Activated naive CD4-positive, alpha-beta T cell treated with Interleukin-2 at 50 U/mL for 16 hours (primary cell): ENCODE measurements around the gene NOC2L.

ENCODE experiments used
- DNase-seq: peaks from one replicate; pipeline ENCODE4 v3.0.0-alpha.2; 2020

NOC2L gene

DNA sequence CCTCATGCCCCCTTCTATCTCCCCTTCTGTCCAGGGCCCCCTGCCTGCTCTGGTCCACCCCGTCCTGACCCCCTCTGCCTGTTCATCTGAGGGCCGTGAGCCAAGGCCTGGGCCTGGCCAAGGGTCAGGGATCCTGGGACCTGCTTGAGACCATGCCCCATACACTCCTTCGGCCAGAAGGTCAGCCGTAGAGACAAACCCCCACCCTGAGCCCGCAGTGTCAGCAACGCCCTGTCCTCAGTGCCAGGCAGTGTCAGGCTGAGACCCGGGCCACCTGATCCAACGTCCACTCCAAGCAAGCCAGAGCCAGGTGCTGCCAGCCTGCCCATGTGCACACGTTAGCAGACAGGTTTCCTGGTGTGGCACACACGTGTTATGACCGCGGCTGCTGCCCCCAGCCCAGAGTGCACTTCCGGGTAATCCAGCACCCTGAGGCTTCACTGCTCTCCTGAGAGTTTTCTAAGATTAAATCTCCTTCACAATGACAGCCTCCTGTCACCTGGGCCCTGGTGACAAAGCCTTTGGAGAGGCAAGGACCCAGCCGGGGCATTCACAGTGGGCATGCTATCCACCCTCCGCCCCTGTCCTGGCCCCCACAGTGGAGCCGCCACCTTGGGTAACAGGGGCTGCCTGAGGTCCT, 45.4 kb downstream of the NOC2L start:
- no peak for DNase-seq

DNA sequence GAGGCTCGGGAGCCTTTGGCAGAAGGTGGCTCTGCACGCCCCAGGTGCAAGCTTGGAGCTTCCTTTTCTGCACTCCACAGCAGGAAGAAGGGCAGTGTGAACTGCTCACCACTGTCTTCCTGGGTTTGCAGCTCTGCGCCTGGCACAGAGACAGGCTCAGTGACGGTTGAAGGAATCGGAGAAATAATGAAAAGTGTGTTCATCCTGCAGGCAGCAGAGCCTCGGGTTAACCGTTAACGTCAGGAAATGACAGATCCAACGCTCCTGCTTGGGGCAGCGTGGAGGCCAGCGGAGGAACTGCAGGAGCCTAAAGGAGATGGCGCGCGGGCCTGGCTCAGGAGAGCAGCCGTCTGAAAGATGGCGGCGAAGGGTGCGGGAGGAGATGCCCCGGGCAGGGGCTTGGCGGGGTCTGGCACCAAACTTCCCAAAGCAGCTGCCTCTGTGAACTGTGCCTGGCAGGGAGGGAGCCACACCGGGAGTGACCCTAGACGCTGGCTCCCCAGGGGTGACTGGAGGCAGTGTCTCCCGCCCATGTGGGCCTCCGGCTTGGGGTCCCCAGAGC, 46.2 kb downstream of the NOC2L start:
- DNase-seq = peak; percentile 1

DNA sequence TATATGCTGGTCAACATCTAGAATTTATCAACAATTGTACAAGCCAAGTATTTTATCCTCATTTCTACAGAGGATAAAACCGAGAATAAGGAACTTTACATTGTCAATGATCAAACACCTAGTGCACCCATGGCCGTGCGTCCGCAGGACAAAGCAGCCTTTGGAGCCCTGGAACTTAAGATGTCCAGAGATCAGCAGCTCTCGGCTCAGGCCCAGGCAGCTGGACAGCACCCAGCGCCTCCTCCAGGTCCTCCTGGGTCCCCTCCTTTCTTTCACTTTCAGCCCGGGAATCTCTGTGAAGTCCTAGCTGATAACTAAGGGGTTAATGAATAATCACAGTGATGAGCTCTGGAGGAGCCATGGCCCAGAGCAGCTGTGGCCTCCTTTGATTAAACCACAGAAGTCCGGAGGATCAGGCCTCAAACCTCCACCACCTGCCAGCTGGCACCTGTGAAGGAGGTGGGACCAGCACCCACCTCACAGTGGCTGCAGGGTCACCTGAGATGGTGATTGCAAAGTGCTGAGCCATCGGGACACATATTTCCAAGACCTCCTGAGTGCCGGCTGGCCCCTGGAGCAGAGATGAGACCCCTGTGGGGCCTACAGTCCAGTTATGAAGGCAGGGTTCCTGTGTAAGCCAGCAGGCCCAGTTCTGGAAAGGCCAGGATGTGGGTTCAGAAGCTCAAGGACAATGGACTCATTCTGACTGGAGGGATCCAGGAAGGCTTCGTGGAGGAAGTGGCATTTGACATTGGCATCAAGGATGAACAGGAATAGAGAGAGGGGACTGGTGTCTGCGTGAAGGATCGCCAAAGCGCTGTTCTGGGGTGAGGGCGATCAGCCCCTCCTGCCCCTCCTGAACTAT, 46.9 kb downstream of the NOC2L start:
- peak; percentile 1 for DNase-seq

DNA sequence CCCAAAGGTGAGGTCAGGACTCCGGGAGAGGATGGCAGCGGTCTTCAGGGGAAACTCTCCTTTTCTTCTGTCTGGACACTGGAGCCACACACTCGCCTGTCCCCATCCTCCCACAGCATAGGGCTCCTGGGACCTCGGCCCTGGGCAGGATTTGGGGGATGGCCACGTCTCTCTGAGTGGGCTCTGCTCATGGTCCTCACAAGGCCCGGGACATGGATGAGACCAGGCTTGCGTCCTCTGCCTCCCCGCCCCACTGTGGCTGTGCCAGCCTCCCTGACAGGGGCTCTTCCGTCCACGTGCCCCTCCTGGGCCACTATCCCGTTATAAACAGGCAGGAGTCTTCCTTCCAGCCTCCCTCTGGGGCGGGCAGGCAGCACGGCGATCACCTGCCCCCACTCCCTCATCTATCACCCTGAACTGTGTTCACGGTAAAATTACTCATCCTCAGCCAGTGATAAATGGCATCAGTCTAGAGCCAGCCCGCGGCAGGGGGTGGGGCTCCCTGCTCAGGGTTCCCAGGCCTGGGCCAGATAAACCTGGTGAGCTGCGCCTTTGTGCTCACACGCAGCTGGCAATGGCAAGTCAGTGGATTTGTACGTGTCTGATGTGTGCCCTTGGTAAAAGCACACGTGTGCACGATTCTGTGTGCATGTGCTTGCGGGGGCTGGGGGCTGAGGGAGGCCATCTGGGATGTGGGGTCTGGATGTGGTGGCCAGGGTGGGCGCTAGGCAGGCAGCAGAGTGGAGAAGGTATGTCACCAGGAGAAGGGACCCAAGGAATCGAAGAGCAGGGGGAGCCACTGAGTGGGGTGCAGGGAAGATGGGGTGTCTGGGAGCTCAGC, 48.0 kb downstream of the NOC2L start:
- DNase-seq = peak; percentile 2

DNA sequence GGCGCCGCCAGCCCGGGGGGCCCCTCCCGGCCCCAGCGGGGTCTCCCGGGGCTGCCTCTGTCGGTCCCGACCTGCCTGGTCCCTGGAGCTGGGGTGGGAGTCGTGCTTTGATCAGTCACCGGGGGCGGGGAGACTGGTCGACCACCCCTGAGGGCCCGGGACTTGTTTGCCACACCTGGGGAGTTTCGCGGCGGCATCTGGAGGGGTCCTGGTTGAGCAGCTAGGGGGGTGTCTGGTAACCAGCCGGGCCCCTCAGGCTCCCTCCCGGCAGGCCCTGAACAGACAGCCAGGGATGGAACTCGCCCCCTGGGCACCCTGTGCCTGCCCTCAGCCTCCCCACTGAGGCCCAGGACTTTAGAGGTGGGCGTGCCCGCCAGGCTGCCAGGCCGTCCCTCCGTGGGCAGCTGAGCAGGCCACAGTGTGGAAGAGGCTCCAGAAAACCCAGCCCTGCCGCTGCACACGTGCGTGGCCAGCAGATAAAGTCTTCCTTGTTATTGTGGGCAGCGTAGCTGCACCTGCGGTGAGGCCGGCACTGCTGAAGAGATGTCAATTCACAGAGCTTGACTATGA, 48.7 kb downstream of the NOC2L start:
- peak; percentile 1 for DNase-seq

DNA sequence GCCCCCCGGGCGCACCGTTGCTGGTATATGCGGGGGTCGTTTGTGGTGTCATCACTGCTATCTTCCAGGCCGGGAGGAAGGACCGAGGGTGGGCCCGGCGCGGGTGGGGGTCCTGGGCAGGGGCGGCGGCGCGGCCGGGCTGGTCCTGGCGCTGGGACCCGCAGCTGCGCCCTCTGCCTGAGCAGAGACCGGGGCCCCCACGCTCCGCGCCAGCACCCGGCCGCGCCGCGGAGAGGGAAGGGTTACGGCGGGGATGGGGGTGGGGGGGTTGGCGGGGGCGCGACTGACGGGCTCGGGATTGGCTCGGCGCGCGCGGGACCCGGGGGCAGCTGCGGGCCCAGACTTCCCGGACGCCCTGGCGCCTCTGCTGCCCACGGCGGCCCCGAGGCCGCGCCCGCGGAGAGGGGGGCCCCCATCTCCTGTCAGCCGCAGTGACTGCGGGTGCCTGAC, 49.2 kb downstream of the NOC2L start:
- DNase-seq = no peak

DNA sequence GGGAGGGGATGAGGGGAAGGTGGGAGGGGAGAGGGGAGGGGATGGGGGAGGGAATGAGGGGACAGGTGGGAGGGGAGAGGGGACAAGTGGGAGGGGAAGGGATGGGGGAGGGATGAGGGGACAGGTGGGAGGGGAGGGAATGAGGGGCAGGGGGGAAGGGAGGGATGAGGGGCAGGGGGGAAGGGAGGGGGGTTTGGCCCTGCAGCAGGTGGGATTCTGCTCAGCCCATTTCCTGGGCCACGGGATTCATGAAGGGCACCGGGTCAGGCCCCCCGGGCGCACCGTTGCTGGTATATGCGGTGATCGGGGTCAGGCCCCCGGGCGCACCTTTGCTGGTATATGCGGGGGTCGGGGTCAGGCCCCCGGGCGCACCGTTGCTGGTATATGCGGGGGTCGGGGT, 50.4 kb downstream of the NOC2L start:
- no peak for DNase-seq

DNA sequence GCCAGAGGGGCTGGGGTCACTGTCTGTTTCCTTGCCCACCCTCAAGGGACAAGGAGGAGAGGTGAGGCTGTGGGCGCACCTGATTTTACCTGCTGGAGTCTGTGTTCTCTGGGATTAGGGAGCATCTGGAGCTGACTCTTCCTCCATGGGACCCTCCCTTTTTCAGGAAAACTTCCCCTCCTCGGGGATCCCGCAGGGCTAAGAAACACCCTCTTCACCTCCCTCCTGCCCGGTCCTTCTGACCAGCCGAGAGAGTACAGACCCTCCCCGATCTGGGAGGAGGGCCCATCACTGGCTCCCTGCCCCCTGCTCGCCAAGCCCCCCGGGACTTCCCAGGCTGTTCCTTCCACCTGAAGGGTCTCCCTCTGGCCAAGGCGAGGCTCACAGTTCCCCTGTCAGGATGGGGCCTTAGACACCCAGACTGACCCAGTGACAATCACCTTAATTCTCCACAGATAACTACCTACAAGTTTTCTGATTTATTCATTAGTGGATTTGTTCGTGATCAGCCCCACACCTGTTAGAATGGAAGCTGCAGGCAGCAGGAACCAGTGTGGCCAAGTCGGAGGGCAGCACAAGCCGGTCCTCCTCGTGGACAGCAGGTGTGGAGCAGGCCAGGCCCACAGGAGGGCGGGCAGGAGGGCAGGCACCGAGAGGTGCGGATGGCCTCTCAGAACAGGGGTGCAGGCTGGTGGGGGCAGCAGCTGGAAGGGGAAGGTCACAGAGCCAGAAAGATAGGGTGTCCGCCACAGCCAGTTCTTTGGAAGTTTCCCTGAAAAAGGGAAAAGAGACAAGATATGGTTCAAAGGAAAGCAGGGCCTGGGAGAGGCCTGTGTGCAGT, 51.2 kb downstream of the NOC2L start:
- no peak for DNase-seq

DNA sequence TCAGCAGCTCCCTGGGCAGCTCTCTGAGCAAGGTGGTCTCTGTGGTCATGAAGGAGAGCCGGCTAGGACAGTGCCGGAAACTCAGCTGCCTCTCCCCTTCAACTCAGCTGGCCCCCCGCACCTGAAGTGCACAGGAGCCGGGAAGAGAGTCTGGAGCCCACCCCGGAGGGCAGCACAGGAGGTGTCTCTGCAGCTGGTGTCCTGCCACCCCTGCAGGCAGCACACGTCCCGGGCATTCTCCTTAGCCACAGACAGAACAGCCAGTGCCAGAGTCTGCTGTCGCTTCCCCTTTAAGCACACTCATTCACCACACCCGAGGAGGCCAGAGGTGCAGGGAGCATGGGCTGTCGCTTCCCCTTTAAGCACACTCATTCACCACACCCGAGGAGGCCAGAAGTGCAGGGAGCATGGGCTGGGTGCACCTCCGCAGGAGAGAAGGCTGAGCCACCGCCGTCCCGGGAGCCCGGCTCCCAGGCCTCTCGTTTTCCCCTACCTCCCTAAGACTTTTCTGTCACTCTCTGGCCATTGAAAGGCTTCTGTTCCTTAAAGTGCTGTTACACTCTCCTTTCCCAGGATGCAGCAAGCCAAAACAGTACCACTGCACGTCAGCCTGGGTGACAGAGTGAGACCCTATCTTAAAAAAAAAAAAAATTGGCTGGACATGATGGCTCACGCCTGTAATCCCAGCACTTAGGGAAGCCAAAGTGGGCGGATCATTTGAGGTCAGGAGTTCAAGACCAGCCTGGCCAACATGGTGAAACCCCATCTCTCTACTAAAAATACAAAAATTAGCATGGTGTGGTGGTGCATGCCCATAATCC, 52.2 kb downstream of the NOC2L start:
- DNase-seq = no peak

DNA sequence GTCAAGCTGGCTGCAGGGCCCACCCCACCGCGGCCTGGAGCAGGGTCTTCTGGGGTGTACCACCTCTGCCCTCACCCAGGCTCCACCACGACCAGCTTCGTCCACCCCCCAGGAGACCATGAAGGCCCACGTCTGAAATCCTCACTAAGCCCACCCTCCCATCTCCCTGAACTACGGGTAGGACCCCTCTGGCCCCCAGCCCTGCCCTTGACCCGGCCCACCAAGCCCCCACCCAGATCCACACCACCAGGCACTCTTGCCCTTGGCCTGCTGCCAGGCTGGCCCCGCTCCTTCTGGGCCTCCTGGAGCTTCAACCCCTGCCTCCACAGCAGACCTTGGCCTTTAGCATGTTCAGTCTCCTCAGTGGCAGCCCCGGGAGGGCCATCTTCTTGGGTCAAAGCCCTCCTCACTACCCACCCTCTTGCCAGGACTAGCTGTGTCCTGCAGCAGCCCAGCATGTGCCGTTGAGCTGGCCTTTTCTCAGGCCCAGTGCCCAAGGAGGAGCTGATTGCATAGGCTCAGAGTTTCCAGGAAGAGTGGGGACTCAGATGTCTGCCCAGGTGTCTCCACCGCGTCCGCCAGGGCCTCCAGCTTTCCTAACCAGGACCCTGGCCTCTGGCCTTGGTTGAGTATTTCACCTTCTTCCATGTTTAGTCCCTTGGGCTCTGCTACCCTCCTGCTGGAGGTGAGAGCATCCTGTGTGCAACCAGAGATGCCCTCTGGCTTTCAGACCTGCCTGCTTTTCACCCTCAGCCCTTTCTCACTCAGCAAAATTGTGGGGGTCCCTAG, 53.1 kb downstream of the NOC2L start:
- no peak for DNase-seq

DNA sequence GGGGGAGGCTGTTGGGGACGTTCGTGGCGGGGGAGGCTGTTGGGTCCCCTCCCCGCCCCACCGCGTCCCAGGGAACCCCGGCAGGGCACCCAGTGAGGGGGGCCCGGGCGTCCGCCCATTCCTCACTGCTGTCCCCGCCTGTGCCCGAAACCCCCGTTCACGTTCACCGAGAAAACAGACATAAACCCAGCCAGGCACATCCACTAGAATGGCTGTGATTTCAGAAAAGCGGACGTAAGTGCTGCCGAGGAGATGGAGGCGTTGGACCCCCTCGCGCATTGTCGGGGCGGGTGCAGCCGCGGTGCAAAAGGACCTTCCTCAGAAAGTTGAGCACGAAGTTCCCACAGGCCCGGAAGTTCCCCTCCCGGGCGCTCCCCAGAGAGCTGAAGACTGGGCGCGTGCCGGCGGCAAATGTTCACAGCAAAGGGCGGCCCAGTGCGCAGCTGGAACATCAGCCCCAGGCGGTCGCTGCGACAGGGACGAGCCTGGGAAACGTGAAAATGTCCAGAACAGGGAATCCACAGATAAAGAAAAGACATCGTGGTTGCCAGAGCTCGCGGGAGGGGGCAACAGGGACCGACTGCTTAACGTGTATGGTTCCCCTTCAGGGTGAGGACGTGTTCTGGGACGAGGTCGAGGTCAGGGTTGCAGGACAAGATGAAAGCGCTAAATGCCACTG, 53.8 kb downstream of the NOC2L start:
- DNase-seq = no peak

DNA sequence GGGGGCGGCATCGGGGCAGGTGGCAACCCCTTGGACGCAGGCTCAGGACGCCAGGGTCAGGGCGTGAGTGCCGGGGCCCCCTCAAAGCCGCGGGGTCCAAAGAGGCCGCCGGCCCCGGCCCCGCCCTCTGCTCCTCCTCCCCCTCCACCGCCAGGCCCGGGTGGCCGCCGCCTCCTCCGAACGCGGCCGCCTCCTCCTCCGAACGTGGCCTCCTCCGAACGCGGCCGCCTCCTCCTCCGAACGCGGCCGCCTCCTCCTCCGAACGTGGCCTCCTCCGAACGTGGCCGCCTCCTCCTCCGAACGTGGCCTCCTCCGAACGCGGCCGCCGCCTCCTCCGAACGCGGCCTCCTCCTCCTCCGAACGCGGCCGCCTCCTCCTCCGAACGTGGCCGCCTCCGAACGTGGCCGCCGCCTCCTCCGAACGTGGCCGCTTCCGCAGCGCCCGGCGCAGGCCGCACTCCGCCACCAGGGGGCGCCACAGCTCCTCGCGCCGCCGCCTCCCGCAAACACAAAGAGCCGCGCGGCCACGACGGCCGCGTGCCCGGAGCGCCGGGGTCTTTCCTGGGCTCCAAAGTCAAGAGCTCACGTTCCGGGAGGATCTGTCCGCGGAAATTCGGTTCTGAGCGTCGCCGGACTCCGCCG, 54.6 kb downstream of the NOC2L start:
- DNase-seq = peak; percentile 86

DNA sequence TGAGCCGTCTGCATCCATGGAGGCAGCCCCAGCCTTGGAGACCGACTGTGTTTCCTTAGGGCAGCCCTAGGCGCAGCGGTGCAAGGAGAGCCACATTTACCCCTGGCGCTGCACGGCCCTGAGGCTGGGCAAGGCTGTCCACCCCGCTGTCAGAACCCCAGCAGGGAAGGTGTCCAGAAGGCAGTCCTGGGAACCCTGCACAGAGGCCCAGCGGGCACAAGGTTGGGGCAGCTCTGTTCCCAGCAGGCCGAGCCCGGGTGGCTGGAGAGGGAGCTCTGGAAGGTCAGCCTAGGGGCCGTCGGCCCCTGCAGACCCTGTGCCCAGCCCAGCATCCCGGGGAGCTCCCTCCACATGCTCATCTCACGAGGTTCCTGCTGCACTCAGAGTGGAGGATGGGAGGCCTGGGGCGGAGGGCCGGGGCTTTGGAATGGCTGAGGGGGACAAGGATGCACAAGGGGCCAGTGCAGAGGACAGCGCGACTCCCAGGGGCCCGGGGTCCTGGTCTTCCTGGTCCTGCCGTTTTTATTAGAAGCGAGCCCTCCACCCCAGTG, 55.3 kb downstream of the NOC2L start:
- DNase-seq = no peak

DNA sequence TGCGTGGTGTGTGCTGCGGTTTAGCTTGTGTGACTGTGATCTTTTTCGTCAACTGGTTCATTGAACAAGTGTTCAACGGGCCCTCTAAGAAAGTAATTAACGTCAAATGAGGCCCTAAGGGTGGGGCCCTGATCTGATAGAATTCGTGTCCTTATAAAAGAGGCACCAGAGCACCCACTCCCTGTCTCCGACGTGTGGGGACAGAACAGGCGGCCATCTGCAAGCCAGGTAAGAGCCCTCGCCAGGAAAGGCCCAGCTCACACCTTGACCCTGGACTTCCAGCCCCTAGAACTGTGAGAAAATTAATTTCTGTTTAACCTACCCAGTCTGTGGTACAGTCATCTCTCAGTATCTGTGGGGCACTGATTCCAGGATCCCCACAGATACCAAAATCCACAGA, 55.8 kb downstream of the NOC2L start:
- no peak for DNase-seq

DNA sequence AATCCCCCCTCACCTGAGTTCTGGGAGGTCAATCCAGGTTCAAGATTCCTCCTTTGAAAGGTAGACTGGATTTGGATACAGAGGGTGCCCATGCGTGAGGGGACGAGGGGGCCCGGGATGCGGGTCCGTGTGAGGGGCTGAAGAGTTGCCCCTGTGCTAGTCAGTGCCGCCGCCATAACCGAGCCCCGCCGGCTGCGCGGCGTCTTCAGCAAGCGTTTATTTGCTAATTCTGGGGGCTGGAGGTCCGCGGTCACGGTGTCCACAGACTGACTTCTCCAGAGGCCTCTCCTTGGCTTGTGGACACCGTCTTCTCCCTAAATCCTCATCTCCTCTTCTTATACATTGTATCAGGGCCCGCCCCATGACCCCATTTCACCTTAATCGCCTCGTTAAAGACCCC, 56.3 kb downstream of the NOC2L start:
- no peak for DNase-seq

DNA sequence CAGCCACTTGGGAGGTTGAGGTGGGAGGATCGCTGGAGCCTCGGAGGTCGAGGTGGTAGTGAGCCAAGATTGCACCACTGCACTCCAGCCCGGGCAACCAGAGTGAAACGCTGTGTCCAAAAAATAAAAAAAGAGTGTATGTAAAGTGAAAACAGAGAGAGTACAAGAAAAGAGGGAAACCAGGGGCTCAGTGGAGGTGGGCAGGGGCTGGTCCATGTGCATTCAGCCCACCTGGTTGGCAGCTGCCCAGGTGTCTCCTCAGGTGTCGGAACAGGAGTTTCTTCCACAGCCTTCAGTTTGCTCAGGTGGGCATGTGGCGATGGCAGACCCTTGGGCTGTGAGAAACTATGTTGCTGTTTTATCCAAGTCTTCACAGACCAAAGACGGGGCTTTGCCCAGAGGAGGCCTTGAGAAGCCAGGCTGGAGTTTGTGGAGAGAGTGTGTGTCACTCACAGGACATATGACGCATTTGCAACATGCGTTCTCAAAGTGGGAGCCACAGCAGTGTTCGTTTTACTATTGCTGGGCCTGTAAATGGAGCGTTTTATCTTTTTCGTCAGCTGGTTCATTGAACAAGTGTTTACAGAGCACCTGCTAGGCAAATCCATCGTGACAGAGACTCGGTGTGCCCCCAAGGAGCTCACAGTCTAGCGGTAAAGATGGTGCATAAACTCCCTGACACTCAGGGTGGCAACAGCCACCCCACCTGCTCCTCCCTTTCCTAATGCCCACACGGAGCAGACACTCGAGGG, 57.8 kb downstream of the NOC2L start:
- no peak for DNase-seq

DNA sequence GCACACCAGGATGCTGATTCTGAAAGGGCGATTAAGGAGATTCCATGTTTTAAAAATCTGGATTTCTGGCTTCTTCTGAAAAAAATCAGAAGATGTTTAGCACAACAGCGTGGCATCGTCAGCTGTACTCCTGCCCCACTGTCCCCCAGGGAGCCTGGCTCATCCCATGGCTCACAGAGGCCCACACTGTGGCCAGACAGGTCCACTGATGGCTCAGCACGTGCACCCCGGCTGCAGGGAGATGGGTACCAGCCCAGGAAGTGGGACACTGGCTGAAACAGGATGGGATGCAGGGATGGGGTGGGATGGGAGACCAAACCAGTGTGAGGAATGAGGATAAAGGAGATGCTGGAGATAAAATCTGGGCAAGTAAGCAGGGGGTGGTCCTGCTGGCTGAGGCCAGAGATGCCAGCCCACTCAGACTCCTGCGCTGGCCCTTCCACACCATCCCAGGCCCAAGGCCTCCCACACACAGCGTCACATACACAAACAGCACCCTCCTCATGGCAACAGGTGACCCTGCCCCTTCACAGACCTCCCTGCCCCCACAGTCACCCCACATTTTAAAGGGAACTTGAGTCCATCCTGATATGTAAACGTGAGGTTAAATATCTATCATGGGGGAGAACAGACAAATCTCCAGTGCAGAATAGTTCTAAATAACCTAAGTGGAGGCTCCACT, 59.3 kb downstream of the NOC2L start:
- no peak for DNase-seq
